GM12878 (cell line): ENCODE data around the gene PATL2. TPM values are rescaled to one million over a fixed set of nuclear protein-coding genes. Genes with fewer than 3 reads are reported as not detected.
A peak's percentile ranks its signal among the peaks of the same experiment; 100 is the strongest.

ENCODE experiments used
- CBX3 ChIP-seq: fragments of 200-600 bp; sonication (generic); IDR thresholded peaks from 2 replicates; pipeline ENCODE4 v1.6.1; 2016; ENCODE audit warnings: low read depth, borderline replicate concordance
- CEBPZ ChIP-seq: fragments of 150-350 bp; IDR thresholded peaks from 2 replicates; pipeline ENCODE4 v1.6.1; 2016; ENCODE audit warnings: low read depth, low read length
- CHD4 ChIP-seq: fragments of 200-600 bp; sonication (generic); IDR thresholded peaks from 2 replicates; pipeline ENCODE4 v1.6.1; 2016; ENCODE audit warnings: mild to moderate bottlenecking
- E2F8 ChIP-seq: fragments of 450-650 bp; IDR thresholded peaks from 2 replicates; pipeline ENCODE4 v1.6.1; 2018; ENCODE audit warnings: mild to moderate bottlenecking, low read depth, moderate library complexity; ENCODE audit not compliant: partially characterized antibody
- EZH2 ChIP-seq: IDR thresholded peaks from 2 replicates; pipeline ENCODE4 v1.6.1; 2012; ENCODE audit warnings: low read depth, mild to moderate bottlenecking, control low read depth, inconsistent platforms, low read length, borderline replicate concordance; ENCODE audit not compliant: control insufficient read depth
- FOS ChIP-seq: IDR thresholded peaks from 3 replicates; pipeline ENCODE4 v1.6.1; 2011; ENCODE audit warnings: borderline replicate concordance; ENCODE audit not compliant: insufficient read length; ENCODE audit errors: extremely low read depth
- HCFC1 ChIP-seq: fragments of 150-350 bp; IDR thresholded peaks from 2 replicates; pipeline ENCODE4 v1.6.1; 2014; ENCODE audit warnings: low read length
- KLF5 ChIP-seq: fragments of 450-650 bp; IDR thresholded peaks from 2 replicates; pipeline ENCODE4 v1.6.1; 2014; ENCODE audit warnings: mild to moderate bottlenecking; ENCODE audit not compliant: partially characterized antibody
- MEF2B ChIP-seq: fragments of 450-650 bp; IDR thresholded peaks from 2 replicates; pipeline ENCODE4 v1.6.1; 2018; ENCODE audit warnings: mild to moderate bottlenecking, moderate library complexity; ENCODE audit not compliant: partially characterized antibody, poor library complexity, severe bottlenecking
- MTA3 ChIP-seq: IDR thresholded peaks from 2 replicates; pipeline ENCODE4 v1.6.1; 2012; ENCODE audit warnings: low read length, inconsistent platforms, borderline replicate concordance
- MYB ChIP-seq: fragments of 150-350 bp; IDR thresholded peaks from 2 replicates; pipeline ENCODE4 v1.6.1; 2014; ENCODE audit warnings: mild to moderate bottlenecking, low read depth, low read length, borderline replicate concordance
- NR2C2 ChIP-seq: IDR thresholded peaks from 2 replicates; pipeline ENCODE4 v1.6.1; 2011; ENCODE audit warnings: borderline replicate concordance, low read depth; ENCODE audit not compliant: control insufficient read depth, insufficient read length
- PKNOX1 ChIP-seq: fragments of 450-650 bp; IDR thresholded peaks from 2 replicates; pipeline ENCODE4 v1.6.1; 2016; ENCODE audit warnings: mild to moderate bottlenecking
- RB1 ChIP-seq: fragments of 450-650 bp; formaldehyde crosslinking; IDR thresholded peaks from 2 replicates; pipeline ENCODE4 v1.6.1; 2017; ENCODE audit warnings: mild to moderate bottlenecking, borderline replicate concordance
- SMAD5 ChIP-seq: IDR thresholded peaks from 2 replicates; pipeline ENCODE4 v1.6.1; 2016; ENCODE audit warnings: antibody characterized with exemption, low read depth
- SREBF1 ChIP-seq: IDR thresholded peaks from 2 replicates; pipeline ENCODE4 v1.6.1; 2012; ENCODE audit warnings: mild to moderate bottlenecking, low read length
- SUZ12 ChIP-seq: fragments of 200-600 bp; sonication (generic); IDR thresholded peaks from one replicate; pipeline ENCODE4 v1.6.1; 2018; ENCODE audit warnings: antibody characterized with exemption, mild to moderate bottlenecking; ENCODE audit not compliant: unreplicated experiment
- USF1 ChIP-seq: IDR thresholded peaks from 2 replicates; pipeline ENCODE4 v1.6.1; 2011; ENCODE audit warnings: borderline replicate concordance, low read depth, mild to moderate bottlenecking, moderate library complexity, mixed read lengths, low read length; ENCODE audit not compliant: insufficient read depth; ENCODE audit errors: extremely low read length
- YY1 ChIP-seq: IDR thresholded peaks from 2 replicates; pipeline ENCODE4 v1.6.1; 2011; ENCODE audit warnings: low read depth, mild to moderate bottlenecking, low read length
- ZNF274 ChIP-seq: IDR thresholded peaks from one replicate; pipeline ENCODE4 v1.8.0; 2011; ENCODE audit not compliant: insufficient read length, insufficient read depth
- ZZZ3 ChIP-seq: IDR thresholded peaks from 2 replicates; pipeline ENCODE4 v1.6.1; 2011; ENCODE audit warnings: low read depth; ENCODE audit not compliant: control insufficient read depth, insufficient read length
- polyA plus RNA-seq, 11 experiments: library from polyadenylated mRNA; depleted of rRNA in 4 of 11; unstranded in 6 of 11; stranded (reverse) in 5 of 11; fragments of >200 nt; fragmentation: Nextera tagmentation in 4 of 11; fragmentation: Illumina TruSeq in 1 of 11; extraction: Ambion mirVana in 4 of 11; extraction: Trizol in 1 of 11; gene quantifications; 1 replicate in 1 of 11; 2 replicates in 10 of 11; pipeline versions ENCODE4 v1.2.1 to v1.2.3, GENCODE V29; 2011 to 2016; ENCODE audit warnings: inconsistent platforms in 2 of 11, missing spikeins in 2 of 11, low read depth in 1 of 11
- total RNA-seq, 4 experiments: library from RNA; depleted of rRNA in 3 of 4; stranded (reverse); fragments of >200 nt in 3 of 4; fragmentation: Illumina TruSeq in 1 of 4; extraction: Trizol in 1 of 4; gene quantifications; 2 replicates each; pipeline versions ENCODE4 v1.2.1 to v1.2.3, GENCODE V29; 2013 to 2021

Gene PATL2
- total and polyA plus RNA-seq, 10 of the 15 experiments (the other 5 are each of a cell fraction or from before 2014, with no cell fraction given): 4.2 to 16.2 (median 12.1) TPM

GRCh38 chr15:44728576-44729407, 17.7 kb upstream of the PATL2 start (continued):
- TF ChIP-seq E2F8 (peak; percentile 59), SMAD5 (peak; percentile 79), CEBPZ (no peak), KLF5 (no peak), FOS (peak; percentile 12), NR2C2 (no peak), MEF2B (peak; percentile 69), HCFC1 (peak; percentile 14; the same call in 1 of the 2 replicates), SUZ12 (no peak), RB1 (peak; percentile 87; the same call in 1 of the 2 replicates), YY1 (peak; percentile 59), CBX3 (no peak), PKNOX1 (peak; percentile 65), ZNF274 (no peak), EZH2 (no peak), CHD4 (no peak), ZZZ3 (no peak), USF1 (peak; percentile 72), MTA3 (no peak; the same call in 1 of the 2 replicates), MYB (no peak), SREBF1 (0 out of 2 replicates have a peak, but pooled peaks have one; percentile 50)
